HCT116 (cell line): ENCODE results near the gene PHTF1. TPM values are rescaled to one million over a fixed set of nuclear protein-coding genes. Genes with fewer than 3 reads are reported as not detected.

Experiments used
- ATAC-seq: fragments of 200-7000 bp; cut with Tn5 transposase; 2 replicates; pipeline ENCODE4 v1.9.1; 2020; ENCODE audit warnings: mild to moderate bottlenecking, moderate library complexity
- BruUV-seq: library from RNA; stranded (reverse); fragments of 400-500 nt; replicated peaks from 2 replicates; lab custom pipeline; 2021; lab: Mats Ljungman, UMichigan
- CTCF ChIA-PET: fragments of 300-600 bp; sonication (Branson Sonifier 250); formaldehyde crosslinking; loops from one replicate; lab custom pipeline; 2021; ENCODE audit warnings: antibody characterized with exemption; lab: Charles Lee
- POLR2A ChIA-PET: fragments of 300-600, 350-600 bp; sonication (Branson Sonifier 250); formaldehyde crosslinking; loops from one replicate; lab custom pipeline; 2021; ENCODE audit warnings: antibody characterized with exemption; lab: Charles Lee
- RAD21 ChIA-PET, 2 experiments: fragments of 300-600 bp; sonication (Branson Sonifier 250); formaldehyde crosslinking; loops; one replicate each; lab custom pipeline; 2023; ENCODE audit warnings: low total read pairs in 2 of 2; ENCODE audit not compliant: uncharacterized antibody in 2 of 2, unreplicated experiment in 2 of 2, low non-redundant PET in 1 of 2; lab: Charles Lee
- DNase-seq: peaks from one replicate; pipeline ENCODE4 v3.0.0-alpha.2; 2010; ENCODE audit warnings: low read depth, low spot score
- H2AFZ ChIP-seq: fragments of 200-600 bp; shearing (Covaris generic), sonication (generic); 2 replicates; pipeline ENCODE4 v1.6.1; 2017; ENCODE audit warnings: low read depth, mixed run types, mixed read lengths, antibody characterized with exemption, low read length; ENCODE audit not compliant: poor library complexity, severe bottlenecking
- H3K27ac ChIP-seq: 2 replicates; pipeline ENCODE4 v1.5.1; 2012; ENCODE audit warnings: low read depth, low read length
- H3K27me3 ChIP-seq: fragments of 200-600 bp; sonication (generic); 2 replicates; pipeline ENCODE4 v1.6.1; 2016; ENCODE audit warnings: mixed run types, low read length, mixed read lengths; ENCODE audit not compliant: insufficient read depth
- H3K36me3 ChIP-seq, 2 experiments: fragments of 200-500 bp in 1 of 2; fragments of 200-600 bp in 1 of 2; sonication (Bioruptor generic) in 1 of 2; sonication (generic) in 1 of 2; 2 replicates each; pipeline versions ENCODE4 v1.5.1 to v1.6.1; 2014 to 2016; ENCODE audit warnings: low read length in 2 of 2, inconsistent platforms in 1 of 2, mixed read lengths in 1 of 2, mixed run types in 1 of 2; ENCODE audit not compliant: insufficient read depth in 2 of 2, control insufficient read depth in 1 of 2
- H3K4me1 ChIP-seq, 2 experiments: fragments of 200-600 bp in 1 of 2; sonication (generic) in 1 of 2; 2 replicates each; pipeline versions ENCODE4 v1.5.1 to v1.6.1; 2012 to 2017; ENCODE audit warnings: low read length in 2 of 2, inconsistent platforms in 1 of 2, mild to moderate bottlenecking in 1 of 2, mixed read lengths in 1 of 2, mixed run types in 1 of 2, moderate library complexity in 1 of 2; ENCODE audit not compliant: insufficient read depth in 2 of 2, control insufficient read depth in 1 of 2
- H3K4me2 ChIP-seq: fragments of 200-600 bp; sonication (generic); 2 replicates; pipeline ENCODE4 v1.6.1; 2017; ENCODE audit warnings: mixed run types, low read length, mixed read lengths
- H3K4me3 ChIP-seq, 2 experiments: fragments of 200-600 bp in 1 of 2; sonication (generic) in 1 of 2; replicated peaks in 1 of 2; 2 replicates each; pipeline ENCODE4 v1.5.1; 2011 to 2016; ENCODE audit warnings: low read length in 2 of 2, control low read depth in 1 of 2, low read depth in 1 of 2, mild to moderate bottlenecking in 1 of 2, mixed read lengths in 1 of 2, mixed run types in 1 of 2
- H3K79me2 ChIP-seq: fragments of 200-600 bp; sonication (generic); 2 replicates; pipeline ENCODE4 v1.6.1; 2017; ENCODE audit warnings: mild to moderate bottlenecking, mixed run types, low read length, moderate library complexity, mixed read lengths; ENCODE audit not compliant: insufficient read depth
- H3K9ac ChIP-seq: fragments of 200-600 bp; sonication (generic); 2 replicates; pipeline ENCODE4 v1.6.1; 2016; ENCODE audit warnings: low read length, mixed read lengths
- H3K9me2 ChIP-seq: fragments of 200-600 bp; sonication (generic), shearing (Covaris generic); 2 replicates; pipeline ENCODE4 v1.6.1; 2017; ENCODE audit warnings: mixed run types, mild to moderate bottlenecking, moderate library complexity; ENCODE audit not compliant: insufficient read depth
- H3K9me3 ChIP-seq, 2 experiments: fragments of 200-500 bp in 1 of 2; fragments of 200-600 bp in 1 of 2; sonication (Bioruptor generic) in 1 of 2; sonication (generic) in 1 of 2; 2 replicates each; pipeline ENCODE4 v1.6.1; 2014 to 2017; ENCODE audit warnings: low read length in 2 of 2, mixed read lengths in 2 of 2, inconsistent platforms in 1 of 2, low read depth in 1 of 2, mild to moderate bottlenecking in 1 of 2, mixed run types in 1 of 2, moderate library complexity in 1 of 2; ENCODE audit not compliant: control insufficient read depth in 1 of 2, insufficient read depth in 1 of 2
- H4K20me1 ChIP-seq: fragments of 200-600 bp; sonication (generic), shearing (Covaris generic); 2 replicates; pipeline ENCODE4 v1.6.1; 2017; ENCODE audit warnings: mixed run types, mild to moderate bottlenecking, moderate library complexity; ENCODE audit not compliant: insufficient read depth
- CBX3 ChIP-seq: IDR thresholded peaks from 2 replicates; pipeline ENCODE4 v1.6.1; 2012; ENCODE audit warnings: low read depth
- ELF1 ChIP-seq: IDR thresholded peaks from 2 replicates; pipeline ENCODE4 v1.6.1; 2012; ENCODE audit warnings: low read depth, borderline replicate concordance
- EZH2 ChIP-seq: fragments of 200-600 bp; sonication (generic); IDR thresholded peaks from 2 replicates; pipeline ENCODE4 v1.6.1; 2017; ENCODE audit warnings: antibody characterized with exemption, mixed run types
- EZH2phosphoT487 ChIP-seq: fragments of 200-600 bp; IDR thresholded peaks from 2 replicates; pipeline ENCODE4 v1.6.1; 2018; ENCODE audit warnings: antibody characterized with exemption, borderline replicate concordance
- FOSL1 ChIP-seq: IDR thresholded peaks from 2 replicates; pipeline ENCODE4 v1.6.1; 2012; ENCODE audit warnings: low read depth
- JUND ChIP-seq: IDR thresholded peaks from 2 replicates; pipeline ENCODE4 v1.6.1; 2012
- RAD21 ChIP-seq: IDR thresholded peaks from 2 replicates; pipeline ENCODE4 v1.6.1; 2012; ENCODE audit warnings: low read depth, mild to moderate bottlenecking
- SIN3A ChIP-seq: IDR thresholded peaks from 2 replicates; pipeline ENCODE4 v1.6.1; 2012; ENCODE audit warnings: low read depth
- SP1 ChIP-seq: IDR thresholded peaks from 2 replicates; pipeline ENCODE4 v1.6.1; 2012; ENCODE audit warnings: low read depth
- SRF ChIP-seq: IDR thresholded peaks from 2 replicates; pipeline ENCODE4 v1.6.1; 2012; ENCODE audit warnings: low read depth
- TCF7L2 ChIP-seq: IDR thresholded peaks from 2 replicates; pipeline ENCODE4 v1.7.0; 2011; ENCODE audit warnings: borderline replicate concordance, inconsistent platforms; ENCODE audit not compliant: insufficient read depth, insufficient read length; ENCODE audit errors: extremely low read depth
- YY1 ChIP-seq: IDR thresholded peaks from 2 replicates; pipeline ENCODE4 v1.6.1; 2011; ENCODE audit warnings: low read length, low read depth, moderate library complexity, mild to moderate bottlenecking; ENCODE audit not compliant: insufficient replicate concordance; ENCODE audit errors: extremely low read depth
- ZFX ChIP-seq: fragments of 450-650 bp; IDR thresholded peaks from 2 replicates; pipeline ENCODE4 v1.6.1; 2017
- intact Hi-C: fragments of 100-400 bp; cut with micrococcal nuclease; formaldehyde crosslinking; loops from 2 replicates; pipeline ENCODE4 v1.10.0; 2022
- total RNA-seq: library from RNA; stranded (reverse); gene quantifications from one replicate; pipeline ENCODE4 v1.2.1, GENCODE V29; 2021; ENCODE audit not compliant: unreplicated experiment
- TF ChIP-seq, protein P1 (sequence below), 3 experiments: fragments of 200-600 bp in 1 of 3; sonication (generic) in 1 of 3; IDR thresholded peaks in 2 of 3; conservative IDR thresholded peaks in 1 of 3; 2 replicates each; pipeline ENCODE4 v1.5.1; 2012 to 2017; ENCODE audit warnings: low read depth in 2 of 3, low read length in 2 of 3, antibody characterized with exemption in 1 of 3, borderline replicate concordance in 1 of 3, control low read depth in 1 of 3, mild to moderate bottlenecking in 1 of 3, mixed read lengths in 1 of 3, mixed run types in 1 of 3, moderate library complexity in 1 of 3; ENCODE audit not compliant: insufficient read depth in 1 of 3
- TF ChIP-seq, protein P2 (sequence below): IDR thresholded peaks from 2 replicates; pipeline ENCODE4 v1.6.1; 2012
- TF ChIP-seq, protein P3 (sequence below): IDR thresholded peaks from 2 replicates; pipeline ENCODE4 v1.6.1; 2012; ENCODE audit warnings: low read depth

PHTF1 gene
- total RNA-seq, 1 experiment from 2014 or later: 11.4 TPM

DNA sequence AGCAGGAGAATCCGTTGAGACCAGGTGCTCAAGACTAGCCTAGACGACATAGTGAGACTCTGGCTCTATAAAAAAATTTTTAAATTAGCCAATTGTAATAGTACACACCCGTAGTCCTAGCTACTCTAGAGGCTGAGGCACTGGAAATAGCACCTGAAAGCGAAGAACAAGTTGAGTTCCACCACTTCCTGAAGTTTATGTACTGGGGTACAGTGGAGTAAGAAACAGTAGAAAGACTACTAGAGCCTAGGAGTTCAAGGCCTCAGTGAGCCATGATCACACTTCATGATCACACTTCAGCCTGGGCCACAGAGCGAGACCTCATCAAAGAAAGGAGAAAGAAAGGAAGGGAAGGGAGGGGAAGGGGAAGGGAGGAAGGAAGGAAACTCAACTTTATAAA, 33.2 kb upstream of the PHTF1 start:
- no peak for TF ChIP-seq ZFX
- no peak for TF ChIP-seq EZH2
- TF ChIP-seq, protein P1, sequence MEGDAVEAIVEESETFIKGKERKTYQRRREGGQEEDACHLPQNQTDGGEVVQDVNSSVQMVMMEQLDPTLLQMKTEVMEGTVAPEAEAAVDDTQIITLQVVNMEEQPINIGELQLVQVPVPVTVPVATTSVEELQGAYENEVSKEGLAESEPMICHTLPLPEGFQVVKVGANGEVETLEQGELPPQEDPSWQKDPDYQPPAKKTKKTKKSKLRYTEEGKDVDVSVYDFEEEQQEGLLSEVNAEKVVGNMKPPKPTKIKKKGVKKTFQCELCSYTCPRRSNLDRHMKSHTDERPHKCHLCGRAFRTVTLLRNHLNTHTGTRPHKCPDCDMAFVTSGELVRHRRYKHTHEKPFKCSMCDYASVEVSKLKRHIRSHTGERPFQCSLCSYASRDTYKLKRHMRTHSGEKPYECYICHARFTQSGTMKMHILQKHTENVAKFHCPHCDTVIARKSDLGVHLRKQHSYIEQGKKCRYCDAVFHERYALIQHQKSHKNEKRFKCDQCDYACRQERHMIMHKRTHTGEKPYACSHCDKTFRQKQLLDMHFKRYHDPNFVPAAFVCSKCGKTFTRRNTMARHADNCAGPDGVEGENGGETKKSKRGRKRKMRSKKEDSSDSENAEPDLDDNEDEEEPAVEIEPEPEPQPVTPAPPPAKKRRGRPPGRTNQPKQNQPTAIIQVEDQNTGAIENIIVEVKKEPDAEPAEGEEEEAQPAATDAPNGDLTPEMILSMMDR (IDR thresholded peaks at IDR 0.05 in 2 of 3, conservative IDR thresholded peaks at IDR 0.05 in 1 of 3; ENCODE audit: borderline replicate concordance in 1 of 3, insufficient read depth in 1 of 3, low read depth in 2 of 3, low read length in 2 of 3): no peak
- TF ChIP-seq TCF7L2: no peak
- TF ChIP-seq SIN3A: no peak
- no peak for TF ChIP-seq ELF1
- TF ChIP-seq, protein P2, sequence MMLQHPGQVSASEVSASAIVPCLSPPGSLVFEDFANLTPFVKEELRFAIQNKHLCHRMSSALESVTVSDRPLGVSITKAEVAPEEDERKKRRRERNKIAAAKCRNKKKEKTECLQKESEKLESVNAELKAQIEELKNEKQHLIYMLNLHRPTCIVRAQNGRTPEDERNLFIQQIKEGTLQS: no peak
- no peak for TF ChIP-seq CBX3
- no peak for TF ChIP-seq RAD21
- no peak for TF ChIP-seq FOSL1
- no peak for TF ChIP-seq JUND
- TF ChIP-seq, protein P3, sequence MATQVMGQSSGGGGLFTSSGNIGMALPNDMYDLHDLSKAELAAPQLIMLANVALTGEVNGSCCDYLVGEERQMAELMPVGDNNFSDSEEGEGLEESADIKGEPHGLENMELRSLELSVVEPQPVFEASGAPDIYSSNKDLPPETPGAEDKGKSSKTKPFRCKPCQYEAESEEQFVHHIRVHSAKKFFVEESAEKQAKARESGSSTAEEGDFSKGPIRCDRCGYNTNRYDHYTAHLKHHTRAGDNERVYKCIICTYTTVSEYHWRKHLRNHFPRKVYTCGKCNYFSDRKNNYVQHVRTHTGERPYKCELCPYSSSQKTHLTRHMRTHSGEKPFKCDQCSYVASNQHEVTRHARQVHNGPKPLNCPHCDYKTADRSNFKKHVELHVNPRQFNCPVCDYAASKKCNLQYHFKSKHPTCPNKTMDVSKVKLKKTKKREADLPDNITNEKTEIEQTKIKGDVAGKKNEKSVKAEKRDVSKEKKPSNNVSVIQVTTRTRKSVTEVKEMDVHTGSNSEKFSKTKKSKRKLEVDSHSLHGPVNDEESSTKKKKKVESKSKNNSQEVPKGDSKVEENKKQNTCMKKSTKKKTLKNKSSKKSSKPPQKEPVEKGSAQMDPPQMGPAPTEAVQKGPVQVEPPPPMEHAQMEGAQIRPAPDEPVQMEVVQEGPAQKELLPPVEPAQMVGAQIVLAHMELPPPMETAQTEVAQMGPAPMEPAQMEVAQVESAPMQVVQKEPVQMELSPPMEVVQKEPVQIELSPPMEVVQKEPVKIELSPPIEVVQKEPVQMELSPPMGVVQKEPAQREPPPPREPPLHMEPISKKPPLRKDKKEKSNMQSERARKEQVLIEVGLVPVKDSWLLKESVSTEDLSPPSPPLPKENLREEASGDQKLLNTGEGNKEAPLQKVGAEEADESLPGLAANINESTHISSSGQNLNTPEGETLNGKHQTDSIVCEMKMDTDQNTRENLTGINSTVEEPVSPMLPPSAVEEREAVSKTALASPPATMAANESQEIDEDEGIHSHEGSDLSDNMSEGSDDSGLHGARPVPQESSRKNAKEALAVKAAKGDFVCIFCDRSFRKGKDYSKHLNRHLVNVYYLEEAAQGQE: no peak
- TF ChIP-seq SP1: no peak
- TF ChIP-seq YY1: no peak
- no peak for TF ChIP-seq SRF
- TF ChIP-seq EZH2phosphoT487: no peak
- TF ChIP-seq, all 23 proteins: peak for 0
- H2AFZ ChIP-seq: no peak overlapping the region
- DNase-seq (no peak), ATAC-seq (no peak)
- H3K79me2 ChIP-seq: peaks cover 21% of the 10 kb centered on the region
- H3K4me3 ChIP-seq: no peak overlapping the region
- H3K4me1 ChIP-seq: peaks cover 0 to 6% of the 10 kb centered on the region in 2 experiments; a peak in 1 of 4 replicates
- H3K27ac ChIP-seq: no peak overlapping the region
- H3K27me3 ChIP-seq: no peaks in the 10 kb centered on the region
- intact Hi-C loops: loop anchor here (1.0 kb wide), 1 partner anchor 12 kb away; no protein-coding TSS in a partner anchor
- H3K36me3 ChIP-seq: peaks cover 1 to 4% of the 10 kb centered on the region in 2 experiments; a peak in 1 of 4 replicates
- no TSS peak for BruUV-seq
- no peak overlapping the region for H3K4me2 ChIP-seq
- CTCF ChIA-PET: no interaction called here
- RAD21 ChIA-PET: no interaction called here
- H3K9ac ChIP-seq: no peak overlapping the region
- H3K9me2 ChIP-seq: no peaks in the 10 kb centered on the region
- POLR2A ChIA-PET: no interaction called here
- H3K9me3 ChIP-seq: no peaks in the 10 kb centered on the region
- no peaks in the 10 kb centered on the region for H4K20me1 ChIP-seq
